GM18508 (cell line): ENCODE data around the gene SLC44A5.
"Not testable (repeated sequence)": the region's sequence is repeated elsewhere in the genome, so short reads cannot be mapped to it uniquely, and the experiment has no call there.

ENCODE experiments used
- ATAC-seq: cut with Tn5 transposase; IDR thresholded peaks from one replicate; pipeline ENCODE4 v1.9.1; 2021; ENCODE audit warnings: moderate number of reproducible peaks; ENCODE audit not compliant: insufficient read depth, unreplicated experiment

Gene SLC44A5

DNA sequence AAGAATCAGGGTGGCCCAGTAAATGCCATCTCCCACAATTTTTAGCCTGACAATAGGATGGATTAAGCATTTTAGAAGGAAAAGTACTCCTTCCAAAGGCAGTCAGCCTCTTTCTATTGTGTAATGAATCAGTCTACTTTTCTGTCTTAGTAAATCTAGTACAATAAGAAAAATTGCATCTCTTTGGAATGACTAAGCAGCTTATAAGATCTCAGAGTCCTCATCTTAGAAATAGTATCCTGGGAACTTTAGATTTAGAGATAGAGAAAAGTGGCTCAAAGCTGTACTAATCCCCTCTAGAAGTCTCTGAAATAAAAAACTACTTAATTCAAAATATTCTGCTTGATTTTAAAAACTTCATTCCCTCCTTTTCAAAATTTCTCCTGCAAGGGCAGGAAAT is 81.4 kb downstream of the SLC44A5 start:
- ATAC-seq = no peak

- no peak for ATAC-seq
Observed at GRCh38 chr1:75528001-75528400, 82.9 kb downstream of the SLC44A5 start.

DNA sequence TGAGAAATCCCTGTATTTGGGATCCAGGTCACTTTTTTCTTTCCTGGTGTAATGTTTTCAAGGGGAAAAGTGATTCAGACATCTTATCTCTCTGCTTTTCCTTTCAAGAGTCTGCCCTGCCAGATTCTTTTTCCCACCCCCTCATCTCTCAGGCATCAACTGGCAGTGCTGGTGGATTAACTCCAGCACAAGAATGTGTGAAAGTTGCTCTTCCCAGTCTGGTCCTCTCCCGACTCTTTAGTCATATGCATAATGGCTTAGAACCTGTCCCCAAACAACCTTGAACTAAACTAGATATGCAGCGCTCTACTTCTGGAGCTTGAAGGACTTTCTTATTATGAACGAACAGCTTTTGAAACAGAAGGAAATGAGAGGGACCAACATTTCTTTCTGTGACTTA is 88.5 kb downstream of the SLC44A5 start:
- no peak for ATAC-seq

DNA sequence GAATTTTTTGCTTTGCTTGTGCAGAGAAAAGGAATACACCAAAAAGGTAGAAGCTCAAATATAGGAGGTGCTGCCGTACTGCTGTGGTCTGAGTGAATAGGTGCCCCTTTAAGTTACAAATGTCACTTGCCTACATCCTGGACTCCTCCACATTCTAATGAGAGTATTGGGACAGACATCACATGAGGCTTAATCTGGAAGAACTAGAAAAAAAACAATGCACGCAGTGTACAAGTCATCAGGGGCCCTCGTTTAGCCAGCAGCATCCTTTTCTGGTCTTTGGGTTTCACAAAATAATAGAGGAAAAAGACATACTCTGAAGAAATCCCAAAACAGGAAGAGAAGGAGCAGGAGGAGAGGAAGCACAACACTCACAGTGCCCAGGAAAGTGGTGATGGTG is 89.3 kb downstream of the SLC44A5 start:
- ATAC-seq = no peak

GRCh38 chr1:75520862-75521475 is 89.9 kb downstream of the SLC44A5 start:
- no peak for ATAC-seq

DNA sequence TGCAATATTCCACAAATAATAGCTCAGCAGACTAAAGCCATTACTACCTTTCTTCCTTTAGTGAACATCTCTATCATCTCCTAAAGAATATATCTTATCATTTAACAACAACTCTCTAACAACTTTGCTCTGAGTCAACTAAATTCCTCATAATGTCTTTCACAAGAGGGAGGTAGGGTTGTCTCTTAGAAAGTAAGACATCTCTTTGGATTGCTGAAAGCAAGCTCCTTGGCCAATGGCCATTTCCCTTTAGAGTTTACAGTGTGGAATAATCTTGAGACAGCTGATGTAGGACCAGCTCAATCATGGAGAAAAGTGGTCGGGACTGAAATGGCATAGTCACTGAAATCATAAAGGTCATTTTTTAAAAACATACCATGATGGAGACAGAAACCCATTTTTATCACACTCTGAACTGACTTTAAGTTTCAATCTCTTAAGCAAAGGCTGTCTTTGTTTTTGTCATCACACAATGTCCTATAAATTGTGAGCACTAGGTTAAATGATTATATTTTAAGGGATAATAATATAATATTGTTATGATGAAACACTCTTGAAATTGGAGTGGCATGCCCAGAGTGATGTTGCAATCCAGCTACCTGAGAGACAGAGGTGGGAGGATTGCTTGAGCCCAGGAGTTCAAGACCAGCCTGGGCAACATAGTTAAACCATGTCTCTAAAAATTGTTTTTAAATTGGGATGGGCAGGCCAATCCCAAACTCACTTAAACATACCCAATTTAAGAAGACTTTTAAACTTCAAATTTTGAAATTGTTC is 91.1 kb downstream of the SLC44A5 start:
- no peak for ATAC-seq

DNA sequence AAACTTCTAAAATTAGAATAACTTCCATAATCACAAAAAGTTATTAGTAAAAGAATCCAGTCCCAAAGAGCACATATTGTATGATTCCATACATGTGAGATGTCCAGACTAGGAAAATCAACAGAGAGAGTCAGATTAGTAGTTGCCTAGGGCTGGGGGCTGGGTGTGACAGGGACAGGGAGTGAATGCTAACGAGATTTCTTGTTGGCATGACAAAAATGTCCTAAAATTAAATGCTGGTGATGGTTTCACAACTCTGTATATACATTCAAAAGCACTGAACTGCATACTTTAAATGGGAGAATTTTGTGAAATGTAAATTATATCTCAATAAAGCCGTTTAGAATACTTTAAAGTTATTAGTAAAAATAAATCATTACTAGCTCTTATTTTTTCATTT is 92.2 kb downstream of the SLC44A5 start:
- no peak for ATAC-seq

DNA sequence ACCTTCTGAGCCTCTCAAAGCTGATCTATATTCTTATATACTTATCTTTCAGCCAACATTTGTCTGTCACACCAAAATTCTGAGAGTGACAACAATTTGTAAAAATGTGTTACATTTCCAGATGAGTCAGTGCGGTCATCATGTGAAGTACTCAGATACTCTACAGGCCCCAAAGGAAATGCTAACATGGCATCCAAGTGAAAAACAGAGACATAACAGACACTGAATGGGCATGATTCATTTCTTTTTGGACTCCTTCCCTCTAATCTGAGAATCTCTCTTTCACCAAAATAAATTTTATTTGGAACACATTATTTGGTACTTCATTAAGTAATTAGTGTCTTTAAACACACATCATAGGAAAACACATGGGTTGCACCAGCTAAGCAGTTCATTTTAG is 96.6 kb downstream of the SLC44A5 start:
- no peak for ATAC-seq

- ATAC-seq = no peak
Observed at GRCh38 chr1:75506976-75507375, 103.9 kb downstream of the SLC44A5 start.

DNA sequence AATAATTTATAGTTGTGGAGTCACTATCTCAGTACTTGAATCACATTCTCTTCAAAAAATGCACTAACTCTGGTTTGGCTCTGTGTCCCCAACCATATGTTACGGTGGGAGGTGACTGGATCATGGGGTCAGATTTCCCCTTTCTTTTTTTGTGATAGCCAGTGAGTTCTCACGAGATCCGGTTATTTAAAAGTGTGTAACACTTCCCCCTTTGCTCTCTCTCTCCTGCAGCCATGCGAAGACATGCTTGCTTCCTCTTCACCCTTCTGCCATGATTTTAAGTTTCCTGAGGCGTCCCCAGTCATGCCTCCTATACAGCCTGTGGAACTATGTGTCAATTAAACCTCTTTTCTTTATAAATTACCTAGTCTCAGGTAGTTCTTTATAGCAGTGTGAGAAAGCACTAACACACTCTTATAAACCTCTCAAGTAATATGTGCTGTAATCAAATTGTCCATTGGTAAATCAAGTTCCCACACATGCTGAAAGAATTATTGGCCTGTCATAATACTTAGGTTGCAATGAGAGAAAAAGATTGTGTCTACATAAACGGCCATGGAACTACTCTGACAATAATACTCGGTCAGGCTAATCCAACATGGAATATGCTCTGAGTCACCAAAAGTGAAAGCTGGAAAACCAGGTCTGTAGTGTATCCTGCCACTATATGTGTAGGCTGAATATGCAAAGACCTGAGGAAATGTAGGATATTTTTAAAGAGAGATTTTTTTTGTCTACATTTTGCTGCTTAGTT is 107.5 kb downstream of the SLC44A5 start:
- no peak for ATAC-seq

DNA sequence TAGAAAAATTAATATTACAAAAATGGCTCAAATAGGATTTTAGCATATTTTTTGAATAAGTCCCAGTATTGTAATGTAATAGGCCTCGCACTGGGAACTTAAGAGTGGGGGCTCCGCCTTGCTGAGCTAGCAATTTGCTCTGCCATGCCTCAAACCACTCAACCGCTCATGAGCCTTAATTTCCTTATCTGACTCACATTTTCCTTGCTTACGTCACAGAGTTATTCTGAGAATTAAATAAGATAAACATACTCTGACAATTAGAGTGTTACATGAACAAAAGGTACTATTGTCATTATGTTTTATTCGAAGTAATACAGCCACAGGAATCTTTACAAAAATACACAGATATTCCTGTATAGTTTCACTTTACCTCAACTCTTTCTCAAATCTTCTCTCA is 108.1 kb downstream of the SLC44A5 start:
- no peak for ATAC-seq

- no peak for ATAC-seq
Observed at GRCh38 chr1:75501577-75502295, 109.2 kb downstream of the SLC44A5 start.

- no peak for ATAC-seq
Observed at GRCh38 chr1:75492011-75492410, 118.9 kb downstream of the SLC44A5 start.

- ATAC-seq = no peak
Observed at GRCh38 chr1:75487399-75487798, 123.5 kb downstream of the SLC44A5 start.

GRCh38 chr1:75484789-75485188 is 126.1 kb downstream of the SLC44A5 start:
- no peak for ATAC-seq

- ATAC-seq = no peak
Observed at GRCh38 chr1:75482951-75483350, 128.0 kb downstream of the SLC44A5 start.

DNA sequence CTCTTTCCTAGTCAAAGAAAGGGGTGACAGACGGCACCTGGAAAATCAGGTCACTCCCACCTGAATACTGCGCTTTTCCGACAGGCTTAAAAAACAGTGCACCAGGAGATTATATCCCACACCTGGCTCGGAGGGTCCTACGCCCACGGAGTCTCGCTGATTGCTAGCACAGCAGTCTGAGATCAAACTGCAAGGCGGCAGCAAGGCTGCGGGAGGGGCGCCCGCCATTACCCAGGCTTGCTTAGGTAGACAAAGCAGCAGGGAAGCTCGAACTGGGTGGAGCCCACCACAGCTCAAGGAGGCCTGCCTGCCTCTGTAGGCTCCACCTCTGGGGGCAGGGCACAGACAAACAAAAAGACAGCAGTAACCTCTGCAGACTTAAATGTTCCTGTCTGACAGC is 134.4 kb downstream of the SLC44A5 start:
- not testable (repeated sequence) for ATAC-seq

- no peak for ATAC-seq
Observed at GRCh38 chr1:75475696-75476095, 135.2 kb downstream of the SLC44A5 start.

- ATAC-seq = no peak
Observed at GRCh38 chr1:75472971-75473603, 137.8 kb downstream of the SLC44A5 start.
